OCI-LY3 (cell line): ENCODE measurements around the gene PPFIA2.

Experiments
- H2AFZ ChIP-seq: fragments of 200-600, 300-600 bp; shearing (Covaris generic); 2 replicates; pipeline ENCODE4 v1.6.0; 2014; ENCODE audit warnings: antibody characterized with exemption, low read depth, low read length
- H3K27ac ChIP-seq: fragments of 200-600, 300-600 bp; sonication (generic); 2 replicates; pipeline ENCODE4 v1.5.1; 2014; ENCODE audit warnings: mild to moderate bottlenecking, low read length, moderate library complexity, mixed read lengths
- H3K27me3 ChIP-seq: fragments of 200-600, 300-600 bp; sonication (generic); 2 replicates; pipeline ENCODE4 v1.6.1; 2014; ENCODE audit warnings: low read depth, low read length, mixed read lengths
- H3K36me3 ChIP-seq: fragments of 200-600, 300-600 bp; sonication (generic); replicated peaks from 2 replicates; pipeline ENCODE3; 2014; ENCODE audit warnings: low read depth, low read length, mixed read lengths
- H3K4me1 ChIP-seq: fragments of 300-600, 200-600 bp; sonication (generic); 2 replicates; pipeline ENCODE4 v1.6.1; 2014; ENCODE audit warnings: low read length, mixed read lengths
- H3K4me2 ChIP-seq: fragments of 200-600, 300-600 bp; sonication (generic); 2 replicates; pipeline ENCODE4 v1.6.1; 2014; ENCODE audit warnings: low read length, mixed read lengths
- H3K4me3 ChIP-seq: fragments of 300-600, 200-600 bp; sonication (generic); 2 replicates; pipeline ENCODE4 v1.5.1; 2014; ENCODE audit warnings: antibody characterized with exemption, mild to moderate bottlenecking, low read length, moderate library complexity
- H3K79me2 ChIP-seq: fragments of 300-600, 200-600 bp; shearing (Covaris generic); 2 replicates; pipeline ENCODE4 v1.6.1; 2014; ENCODE audit warnings: mild to moderate bottlenecking, low read length, mixed read lengths
- H3K9ac ChIP-seq: fragments of 300-600, 200-600 bp; shearing (Covaris generic); 2 replicates; pipeline ENCODE4 v1.6.0; 2014; ENCODE audit warnings: mild to moderate bottlenecking, low read length, moderate library complexity
- H3K9me3 ChIP-seq: fragments of 200-600, 300-600 bp; shearing (Covaris generic); 2 replicates; pipeline ENCODE4 v1.6.1; 2014; ENCODE audit warnings: low read length, mixed read lengths; ENCODE audit not compliant: insufficient read depth
- H4K20me1 ChIP-seq: fragments of 200-600, 300-600 bp; sonication (generic); 2 replicates; pipeline ENCODE4 v1.6.1; 2016; ENCODE audit warnings: low read length, mixed read lengths; ENCODE audit not compliant: insufficient read depth
- CTCF ChIP-seq: fragments of 200-600, 300-600 bp; sonication (generic); IDR thresholded peaks from 2 replicates; pipeline ENCODE4 v1.5.1; 2014; ENCODE audit warnings: antibody characterized with exemption, low read length, low read depth
- EZH2phosphoT487 ChIP-seq: fragments of 200-600 bp; shearing (Covaris generic); IDR thresholded peaks from 2 replicates; pipeline ENCODE4 v1.6.1; 2018; ENCODE audit warnings: antibody characterized with exemption, mixed run types, low read depth

The PPFIA2 gene

GRCh38 chr12:81252228-81252627, 506.9 kb downstream of the PPFIA2 start:
- no peak overlapping the region for H3K27ac ChIP-seq
- H3K9me3 ChIP-seq: no peaks in the 10 kb centered on the region
- H3K27me3 ChIP-seq: no peaks in the 10 kb centered on the region
- peaks cover 1% of the 10 kb centered on the region for H3K4me1 ChIP-seq
- H4K20me1 ChIP-seq: no peaks in the 10 kb centered on the region
- TF ChIP-seq CTCF: no peak
- TF ChIP-seq EZH2phosphoT487: no peak
- H3K4me3 ChIP-seq: no peak overlapping the region
- no peak overlapping the region for H2AFZ ChIP-seq
- H3K36me3 ChIP-seq: no peaks in the 10 kb centered on the region
- no peaks in the 10 kb centered on the region for H3K79me2 ChIP-seq
- no peak overlapping the region for H3K4me2 ChIP-seq
- H3K9ac ChIP-seq: no peak overlapping the region

- Histone ChIP-seq H3K4me2 (no peak overlapping the region), H3K27me3 (no peaks in the 10 kb centered on the region), H4K20me1 (no peaks in the 10 kb centered on the region), H3K9me3 (no peaks in the 10 kb centered on the region), H2AFZ (no peak overlapping the region), H3K79me2 (no peaks in the 10 kb centered on the region), H3K27ac (no peak overlapping the region), H3K36me3 (no peaks in the 10 kb centered on the region), H3K9ac (no peak overlapping the region), H3K4me3 (no peak overlapping the region), H3K4me1 (peaks cover 14% of the 10 kb centered on the region)
- TF ChIP-seq CTCF (no peak), EZH2phosphoT487 (no peak)
Observed at GRCh38 chr12:81249976-81250375, 509.2 kb downstream of the PPFIA2 start.

- peak overlapping the region; percentile 39; the same call in 1 of the 2 replicates for H3K27ac ChIP-seq
- H3K4me1 ChIP-seq: peaks cover 14% of the 10 kb centered on the region
- H3K4me3 ChIP-seq: no peak overlapping the region
- H2AFZ ChIP-seq: peak overlapping the region; percentile 76
- H3K36me3 ChIP-seq: no peaks in the 10 kb centered on the region
- no peak overlapping the region for H3K9ac ChIP-seq
- H4K20me1 ChIP-seq: no peaks in the 10 kb centered on the region
- peak overlapping the region; percentile 16 for H3K4me2 ChIP-seq
- no peaks in the 10 kb centered on the region for H3K9me3 ChIP-seq
- H3K27me3 ChIP-seq: no peaks in the 10 kb centered on the region
- no peak for TF ChIP-seq EZH2phosphoT487
- no peak for TF ChIP-seq CTCF
- no peaks in the 10 kb centered on the region for H3K79me2 ChIP-seq
Observed at GRCh38 chr12:81245907-81246570, 513.1 kb downstream of the PPFIA2 start.

GRCh38 chr12:81245458-81245857, 513.7 kb downstream of the PPFIA2 start:
- no peak for TF ChIP-seq EZH2phosphoT487
- TF ChIP-seq CTCF: no peak
- Histone ChIP-seq H4K20me1 (no peaks in the 10 kb centered on the region), H3K4me3 (no peak overlapping the region), H3K9me3 (no peaks in the 10 kb centered on the region), H3K4me1 (peaks cover 14% of the 10 kb centered on the region), H3K9ac (no peak overlapping the region), H3K4me2 (no peak overlapping the region), H3K27me3 (no peaks in the 10 kb centered on the region), H3K36me3 (no peaks in the 10 kb centered on the region), H2AFZ (peak overlapping the region; percentile 76; the same call in 1 of the 2 replicates), H3K79me2 (no peaks in the 10 kb centered on the region), H3K27ac (no peak overlapping the region)
